ENCODE data around the gene CARM1.
"Not testable (repeated sequence)": the region's sequence is repeated elsewhere in the genome, so short reads cannot be mapped to it uniquely, and the experiment has no call there.

The CARM1 gene

GRCh38 chr19:10876459-10877240 is 5.3 kb downstream of the CARM1 start:
- no peak for DNase-seq

- DNase-seq, result not testable (repeated sequence)
Observed at GRCh38 chr19:10877608-10878007, 6.3 kb downstream of the CARM1 start.

GRCh38 chr19:10878253-10878652 is 6.9 kb downstream of the CARM1 start:
- no peak for DNase-seq

GRCh38 chr19:10881403-10882107 is 10.2 kb downstream of the CARM1 start:
- no peak for DNase-seq

- no peak for DNase-seq
Observed at GRCh38 chr19:10882108-10882457, 10.7 kb downstream of the CARM1 start.

- DNase-seq, result no peak
Observed at GRCh38 chr19:10884274-10884673, 12.9 kb downstream of the CARM1 start.

GRCh38 chr19:10885201-10886169 is 14.1 kb downstream of the CARM1 start:
- DNase-seq, result no peak

GRCh38 chr19:10887616-10888367 is 16.4 kb downstream of the CARM1 start:
- DNase-seq, result no peak

GRCh38 chr19:10888421-10888866 is 17.1 kb downstream of the CARM1 start:
- peak; percentile 58 for DNase-seq

- DNase-seq, result no peak
Observed at GRCh38 chr19:10889880-10890279, 18.5 kb downstream of the CARM1 start.

GRCh38 chr19:10891405-10892086 is 20.2 kb downstream of the CARM1 start:
- DNase-seq, result no peak

- no peak for DNase-seq
Observed at GRCh38 chr19:10892256-10892655, 20.9 kb downstream of the CARM1 start.

- DNase-seq, result no peak
Observed at GRCh38 chr19:10894911-10895213, 23.5 kb downstream of the CARM1 start.

GRCh38 chr19:10895363-10895762 is 24.0 kb downstream of the CARM1 start:
- no peak for DNase-seq

- no peak for DNase-seq
Observed at GRCh38 chr19:10895920-10896319, 24.6 kb downstream of the CARM1 start.

GRCh38 chr19:10896851-10897526 is 25.6 kb downstream of the CARM1 start:
- no peak for DNase-seq

- no peak for DNase-seq
Observed at GRCh38 chr19:10898633-10899032, 27.3 kb downstream of the CARM1 start.

GRCh38 chr19:10899151-10899653 is 27.8 kb downstream of the CARM1 start:
- no peak for DNase-seq

GRCh38 chr19:10907925-10908324 is 36.6 kb downstream of the CARM1 start:
- no peak for DNase-seq

GRCh38 chr19:10908380-10908960 is 37.1 kb downstream of the CARM1 start:
- no peak for DNase-seq

All from NCI-H1436 treated with DMSO at 0.1 percent for 48 hours (cell line).